Adrenal gland (tissue), 12 donors: Measurements from ENCODE around the gene RGL1. TPM values are rescaled to one million over a fixed set of nuclear protein-coding genes. Genes with fewer than 3 reads are reported as not detected.

Experiments
- DNase-seq, 7 donors: peaks; one replicate each; pipeline ENCODE4 v3.0.0-alpha.2; 2019 to 2020
- H3K27ac ChIP-seq, 5 donors: fragments of 200-600 bp; sonication (generic) in 4 of 5; 1 replicate in 3 of 5; 2 replicates in 2 of 5; pipeline versions ENCODE4 v1.5.1 to v1.8.0; 2016 to 2020; ENCODE audit warnings: mild to moderate bottlenecking in 1 of 5
- H3K27me3 ChIP-seq: fragments of 200-600 bp; 2 replicates; pipeline ENCODE4 v1.8.0; 2021
- H3K36me3 ChIP-seq, 2 donors: fragments of 200-600 bp; replicated peaks in 1 of 2; 1 replicate in 1 of 2; 2 replicates in 1 of 2; pipeline versions ENCODE4 v1.5.1 to v1.8.0; 2018 to 2022
- H3K4me1 ChIP-seq, 2 donors: fragments of 200-600 bp; replicated peaks in 1 of 2; 1 replicate in 1 of 2; 2 replicates in 1 of 2; pipeline versions ENCODE4 v1.5.1 to v1.8.0; 2018 to 2021
- H3K4me3 ChIP-seq, 4 donors: fragments of 200-600 bp; sonication (generic) in 3 of 4; one replicate each; pipeline ENCODE4 v1.5.1; 2016 to 2018
- H3K9me3 ChIP-seq, 3 donors: fragments of 200-600 bp; sonication (generic) in 1 of 3; replicated peaks in 1 of 3; 1 replicate in 2 of 3; 2 replicates in 1 of 3; pipeline versions ENCODE4 v1.5.1 to v1.8.0; 2016 to 2021
- POLR2A ChIP-seq, 2 donors: fragments of 450-650 bp; IDR thresholded peaks; one replicate each; pipeline ENCODE4 v1.6.1; 2017; ENCODE audit warnings: antibody characterized with exemption in 2 of 2, mild to moderate bottlenecking in 2 of 2, moderate library complexity in 1 of 2
- WGBS, 4 donors: extraction: QIAGEN DNeasy Blood & Tissue Kit in 2 of 4; methylation state at CpG; one replicate each; pipeline versions ENCODE4 v1.1.5 to v1.1.7; 2013 to 2017; 5-methylcytosine and 5-hydroxymethylcytosine counted together
- intact Hi-C, 2 donors: fragments of 100-400 bp; cut with DNase I; formaldehyde crosslinking; loops; one replicate each; pipeline versions ENCODE4 v1.14.1 to v1.15.0; 2022 to 2023
- polyA plus RNA-seq, 3 donors: library from polyadenylated mRNA; stranded (reverse); fragments of 200-250 nt in 2 of 3; fragments of 350-450 nt in 1 of 3; fragmentation: Illumina TruSeq in 1 of 3; extraction: RNeasy Lipid Tissue Mini Kit (QIAGEN cat#74804) in 1 of 3; gene quantifications; one replicate each; pipeline ENCODE4 v1.2.3, GENCODE V29; 2013 to 2014
- total RNA-seq, 9 donors: library from RNA; depleted of rRNA in 4 of 9; stranded (reverse); fragments of >200 nt in 4 of 9; fragments of 120-200 nt in 1 of 9; fragmentation: NEBNext Ultra II Directional in 1 of 9; extraction: Animal tissue kit (Norgen Biotek cat#: 25700) in 1 of 9; gene quantifications; one replicate each; pipeline versions ENCODE4 v1.1.0 to v1.2.4, GENCODE V29; 2013 to 2023
- TF ChIP-seq, protein P1 (sequence below), 6 experiments: fragments of 450-650 bp in 4 of 6; fragments of 200-600 bp in 2 of 6; sonication (generic) in 1 of 6; IDR thresholded peaks; 1 replicate in 5 of 6; 2 replicates in 1 of 6; pipeline versions ENCODE4 v1.5.1 to v1.8.0; 2016 to 2021; ENCODE audit warnings: antibody characterized with exemption in 6 of 6, mild to moderate bottlenecking in 2 of 6, moderate library complexity in 1 of 6
- donor health status: healthy with polysubstance abuse.
- donor health status: Bipolar disorder and iron deficiency.
- donor health status: DM: yes; HTN: yes; CAD: no.
- donor health status: DM: no; HTN: no; CAD: no.
- donor health status: DM: no; HTN: no; CAD: no.
- donor health status: DM: yes; HTN: yes; CAD: no.

The RGL1 gene
- total and polyA plus RNA-seq, 12 donors: 15.5 to 76.9 (median 34.9) TPM

DNA sequence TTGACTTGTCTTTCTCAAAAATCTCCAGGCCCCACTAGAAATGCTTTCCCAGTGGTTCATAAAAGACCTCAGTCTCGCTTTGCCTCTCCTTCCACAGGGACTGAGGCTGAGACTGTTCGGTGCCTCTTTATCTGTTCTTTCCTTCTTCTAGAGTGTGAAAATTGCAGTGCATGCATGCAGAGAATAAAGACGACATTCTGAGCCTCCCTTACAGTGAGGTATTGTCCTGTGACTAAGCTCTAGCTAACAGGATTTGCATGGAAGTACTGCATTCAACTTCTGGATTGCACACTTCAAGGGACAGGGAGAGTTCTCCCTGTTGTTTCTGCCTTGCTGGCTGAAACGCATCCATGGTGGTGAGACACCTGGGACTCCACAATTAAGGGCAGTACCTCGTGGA lies 163.5 kb downstream of the RGL1 start:
- no peak for DNase-seq
- 87 to 96% (median 89%) methylated on average over 5 of the region's 5 CpGs for WGBS, 4 donors
- peaks cover 8 to 21% of the 10 kb centered on the region in 2 donors for H3K4me1 ChIP-seq

DNA sequence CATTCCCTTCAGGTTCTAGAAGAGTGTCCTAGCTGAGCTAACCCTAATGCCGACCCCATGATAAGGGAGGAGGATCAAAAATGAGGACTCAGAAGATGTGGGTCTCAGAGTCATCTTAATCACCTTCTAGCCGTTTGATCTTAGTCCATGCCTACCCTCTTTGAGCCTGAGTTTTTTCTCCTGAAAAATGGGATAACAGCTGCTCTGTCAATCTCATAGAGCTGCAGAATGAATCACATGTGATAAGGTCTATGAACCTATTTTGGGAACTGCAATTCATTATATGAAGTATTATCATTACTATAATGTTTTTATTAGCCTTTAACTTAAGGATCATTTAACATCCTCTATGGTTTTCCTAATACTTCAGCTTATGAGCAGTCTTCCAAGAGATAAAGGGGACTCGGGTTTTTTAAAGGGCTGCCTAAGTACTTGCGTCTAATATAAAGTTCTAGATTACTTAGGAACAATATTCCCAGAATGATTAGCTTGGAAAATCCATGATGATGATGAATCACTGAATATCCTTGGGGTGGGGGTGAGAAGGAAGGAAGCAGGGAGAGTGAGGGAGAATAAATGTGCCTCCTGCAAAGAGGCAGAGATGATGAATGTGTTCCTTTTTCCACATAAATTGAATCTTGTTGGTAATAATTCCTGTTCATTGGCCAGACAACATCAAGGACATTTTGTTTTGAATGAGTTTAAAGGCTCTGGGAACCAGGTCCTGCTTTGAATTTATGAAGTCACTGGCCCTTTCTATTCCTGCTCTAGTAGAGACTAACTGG lies 165.8 kb downstream of the RGL1 start:
- Histone ChIP-seq H3K27me3 (no peaks in the 10 kb centered on the region), H3K4me1 (peaks cover 8 to 21% of the 10 kb centered on the region in 2 donors), H3K9me3 (no peaks in the 10 kb centered on the region), H3K4me3 (no peak overlapping the region), H3K36me3 (no peaks in the 10 kb centered on the region), H3K27ac (peak overlapping the region in 1 of 5 donors; percentile 52)
- no peak for DNase-seq
- WGBS, 4 donors: 33 to 59% (median 47%) methylated on average over 4 of the region's 4 CpGs
- TF ChIP-seq POLR2A (IDR thresholded peaks at IDR 0.05): no peak
- intact Hi-C loops: no loop called here

More for the DNA sequence above, 163.5 kb downstream of the RGL1 start:
- no peaks in the 10 kb centered on the region for H3K9me3 ChIP-seq
- H3K27ac ChIP-seq: no peak overlapping the region
- intact Hi-C loops: no loop called here
- H3K4me3 ChIP-seq: no peak overlapping the region
- H3K36me3 ChIP-seq: no peaks in the 10 kb centered on the region
- H3K27me3 ChIP-seq: no peaks in the 10 kb centered on the region
- no peak for TF ChIP-seq POLR2A (IDR thresholded peaks at IDR 0.05)
- TF ChIP-seq, protein P1, sequence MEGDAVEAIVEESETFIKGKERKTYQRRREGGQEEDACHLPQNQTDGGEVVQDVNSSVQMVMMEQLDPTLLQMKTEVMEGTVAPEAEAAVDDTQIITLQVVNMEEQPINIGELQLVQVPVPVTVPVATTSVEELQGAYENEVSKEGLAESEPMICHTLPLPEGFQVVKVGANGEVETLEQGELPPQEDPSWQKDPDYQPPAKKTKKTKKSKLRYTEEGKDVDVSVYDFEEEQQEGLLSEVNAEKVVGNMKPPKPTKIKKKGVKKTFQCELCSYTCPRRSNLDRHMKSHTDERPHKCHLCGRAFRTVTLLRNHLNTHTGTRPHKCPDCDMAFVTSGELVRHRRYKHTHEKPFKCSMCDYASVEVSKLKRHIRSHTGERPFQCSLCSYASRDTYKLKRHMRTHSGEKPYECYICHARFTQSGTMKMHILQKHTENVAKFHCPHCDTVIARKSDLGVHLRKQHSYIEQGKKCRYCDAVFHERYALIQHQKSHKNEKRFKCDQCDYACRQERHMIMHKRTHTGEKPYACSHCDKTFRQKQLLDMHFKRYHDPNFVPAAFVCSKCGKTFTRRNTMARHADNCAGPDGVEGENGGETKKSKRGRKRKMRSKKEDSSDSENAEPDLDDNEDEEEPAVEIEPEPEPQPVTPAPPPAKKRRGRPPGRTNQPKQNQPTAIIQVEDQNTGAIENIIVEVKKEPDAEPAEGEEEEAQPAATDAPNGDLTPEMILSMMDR (IDR thresholded peaks at IDR 0.05): no peak

DNA sequence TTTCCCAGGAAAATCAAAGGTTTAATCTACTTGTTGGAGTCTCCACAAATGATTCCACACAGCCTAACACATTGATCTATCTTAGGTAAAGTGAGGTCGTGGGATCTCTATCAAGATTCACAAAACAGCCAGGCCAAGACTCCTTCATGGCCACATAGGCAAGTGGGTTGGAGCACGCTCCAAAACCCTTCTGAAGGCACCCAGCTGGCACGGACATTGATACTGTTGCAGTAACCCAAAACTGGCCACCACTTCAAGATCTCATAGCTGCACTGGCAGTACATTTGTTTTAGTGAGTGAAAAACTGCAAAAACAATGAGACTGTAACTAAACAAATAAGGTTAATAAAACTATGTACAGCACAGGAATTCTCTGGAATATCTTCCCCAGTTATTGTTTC lies 170.7 kb downstream of the RGL1 start:
- H3K4me1 ChIP-seq: peaks cover 4 to 14% of the 10 kb centered on the region in 2 donors
- no peak overlapping the region for H3K4me3 ChIP-seq
- no peaks in the 10 kb centered on the region for H3K9me3 ChIP-seq
- H3K36me3 ChIP-seq: no peaks in the 10 kb centered on the region
- 88 to 100% (median 91%) methylated on average over 2 to 3 of the region's 3 CpGs for WGBS, 4 donors
- no peak for TF ChIP-seq POLR2A (IDR thresholded peaks at IDR 0.05)
- H3K27me3 ChIP-seq: no peaks in the 10 kb centered on the region
- DNase-seq: no peak
- intact Hi-C loops: no loop called here
- no peak overlapping the region for H3K27ac ChIP-seq

DNA sequence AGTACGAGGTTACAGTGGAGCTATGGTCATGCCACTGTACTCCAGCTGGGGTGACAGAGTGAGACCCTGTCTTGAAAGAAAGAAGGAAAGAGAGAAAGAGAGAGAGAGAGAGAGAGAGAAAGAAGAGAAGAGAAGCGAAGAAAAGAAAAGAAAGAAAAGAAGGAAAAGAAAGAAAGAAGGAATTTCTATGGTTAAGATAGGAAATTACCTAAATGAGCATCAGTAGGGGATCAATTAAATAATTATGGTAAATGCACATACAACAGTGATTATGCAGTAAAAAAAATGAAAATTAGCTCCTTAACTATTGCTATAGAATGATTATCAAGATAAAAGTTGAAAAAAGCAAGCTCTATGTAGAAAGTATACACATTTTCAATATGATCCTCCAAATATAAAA lies 172.8 kb downstream of the RGL1 start:
- 74 to 94% (median 84%) methylated on average over 2 of the region's 2 CpGs for WGBS, 4 donors
- DNase-seq: no peak
- Histone ChIP-seq H3K36me3 (no peaks in the 10 kb centered on the region), H3K27ac (no peak overlapping the region), H3K9me3 (no peaks in the 10 kb centered on the region), H3K27me3 (no peaks in the 10 kb centered on the region), H3K4me1 (no peaks in the 10 kb centered on the region), H3K4me3 (no peak overlapping the region)
- TF ChIP-seq, protein P1 (IDR thresholded peaks at IDR 0.05): no peak
- no peak for TF ChIP-seq POLR2A (IDR thresholded peaks at IDR 0.05)
- intact Hi-C loops: no loop called here

Other genes starting within 250 kb of the RGL1 start
- 10 to 100 TPM in 6 of 9 donors, 1 to 10 TPM in 3; 2.3 to 22.7 (median 16.1) TPM for gene NCF2, start 214.7 kb upstream of the RGL1 start, total RNA-seq
- 10 to 100 TPM in 1 of 3 donors, 1 to 10 TPM in 2; 4.9 to 13.6 (median 5.6) TPM for gene NCF2, start 214.7 kb upstream of the RGL1 start, polyA plus RNA-seq
- 100 to 1,000 TPM in 3 of 9 donors, 10 to 100 TPM in 6; 50.6 to 133 (median 92.5) TPM for gene ARPC5, start 169.3 kb upstream of the RGL1 start, total RNA-seq
- 10 to 100 TPM; 48.1 to 79.6 (median 68.3) TPM for gene ARPC5, start 169.3 kb upstream of the RGL1 start, polyA plus RNA-seq
- not detected for gene APOBEC4, start 151.8 kb upstream of the RGL1 start, total RNA-seq
- not detected for gene APOBEC4, start 151.8 kb upstream of the RGL1 start, polyA plus RNA-seq
- gene COLGALT2, start 232.6 kb downstream of the RGL1 start, total RNA-seq: 10 to 100 TPM in 3 of 9 donors, 1 to 10 TPM in 5, under 1 TPM in 1; 0.55 to 12.6 (median 7.9) TPM
- gene COLGALT2, start 232.6 kb downstream of the RGL1 start, polyA plus RNA-seq: 10 to 100 TPM in 1 of 3 donors, 1 to 10 TPM in 2; 5.4 to 12.9 (median 8.2) TPM
- gene TSEN15, start 246.6 kb downstream of the RGL1 start, total RNA-seq: 10 to 100 TPM; 16.3 to 55.1 (median 27.8) TPM
- gene TSEN15, start 246.6 kb downstream of the RGL1 start, polyA plus RNA-seq: 10 to 100 TPM; 19.3 to 45.1 (median 19.9) TPM